Spleen (tissue), 11 donors: ENCODE results near the gene KAT5. TPM values are rescaled to one million over a fixed set of nuclear protein-coding genes. Genes with fewer than 3 reads are reported as not detected.
A peak's percentile ranks its signal among the peaks of the same experiment; 100 is the strongest.

ENCODE experiments used
- DNase-seq: peaks from one replicate; pipeline ENCODE4 v3.0.0-alpha.2; 2020
- H3K27ac ChIP-seq, 8 donors: fragments of 200-600 bp; sonication (generic) in 7 of 8; 1 replicate in 4 of 8; 2 replicates in 4 of 8; pipeline versions ENCODE4 v1.5.0 to v1.8.0; 2016 to 2021; ENCODE audit warnings: inconsistent platforms in 4 of 8, mild to moderate bottlenecking in 4 of 8, moderate library complexity in 1 of 8
- H3K27me3 ChIP-seq, 7 donors: fragments of 200-600 bp; sonication (generic) in 6 of 7; replicated peaks in 1 of 7; 1 replicate in 4 of 7; 2 replicates in 3 of 7; pipeline versions ENCODE4 v1.5.0 to v1.8.0; 2016 to 2021; ENCODE audit warnings: inconsistent platforms in 3 of 7, mild to moderate bottlenecking in 1 of 7
- H3K36me3 ChIP-seq, 6 donors: fragments of 200-600 bp; sonication (generic) in 5 of 6; 1 replicate in 4 of 6; 2 replicates in 2 of 6; pipeline versions ENCODE4 v1.5.0 to v1.8.0; 2016 to 2021; ENCODE audit warnings: inconsistent platforms in 2 of 6
- H3K4me1 ChIP-seq, 6 donors: fragments of 200-600 bp; sonication (generic) in 5 of 6; 1 replicate in 3 of 6; 2 replicates in 3 of 6; pipeline versions ENCODE4 v1.5.0 to v1.8.0; 2016 to 2021; ENCODE audit warnings: inconsistent platforms in 3 of 6
- H3K4me3 ChIP-seq, 8 donors: fragments of 200-600 bp; sonication (generic) in 7 of 8; 1 replicate in 4 of 8; 2 replicates in 4 of 8; pipeline versions ENCODE4 v1.5.0 to v1.8.0; 2016 to 2021; ENCODE audit warnings: inconsistent platforms in 4 of 8, mild to moderate bottlenecking in 4 of 8, moderate library complexity in 2 of 8
- H3K9me3 ChIP-seq, 8 donors: fragments of 200-600 bp; sonication (generic) in 7 of 8; 1 replicate in 4 of 8; 2 replicates in 4 of 8; pipeline versions ENCODE4 v1.5.0 to v1.8.0; 2016 to 2021; ENCODE audit warnings: inconsistent platforms in 4 of 8
- CTCF ChIP-seq, 11 experiments: fragments of 200-600 bp in 7 of 11; fragments of 450-650 bp in 4 of 11; sonication (generic) in 4 of 11; IDR thresholded peaks in 8 of 11; conservative IDR thresholded peaks in 3 of 11; 1 replicate in 7 of 11; 2 replicates in 4 of 11; pipeline versions ENCODE4 v1.4.0 to v1.8.0; 2016 to 2021; ENCODE audit warnings: antibody characterized with exemption in 11 of 11, inconsistent platforms in 4 of 11, mild to moderate bottlenecking in 1 of 11
- POLR2A ChIP-seq, 3 donors: fragments of 450-650 bp; IDR thresholded peaks; one replicate each; pipeline ENCODE4 v1.5.1; 2017; ENCODE audit warnings: antibody characterized with exemption in 3 of 3, mild to moderate bottlenecking in 1 of 3
- POLR2AphosphoS5 ChIP-seq, 3 donors: sonication (generic); formaldehyde crosslinking; IDR thresholded peaks; one replicate each; pipeline ENCODE4 v1.5.1; 2017; ENCODE audit warnings: antibody characterized with exemption in 3 of 3
- WGBS, 5 donors: extraction: QIAGEN DNeasy Blood & Tissue Kit in 3 of 5; methylation state at CpG; one replicate each; pipeline versions ENCODE4 v1.1.5 to v1.1.7; 2013 to 2018; 5-methylcytosine and 5-hydroxymethylcytosine counted together
- intact Hi-C: fragments of 100-400 bp; cut with DNase I; formaldehyde crosslinking; loops from one replicate; pipeline ENCODE4 v1.15.0; 2023; ENCODE audit warnings: low total_unique reads
- polyA plus RNA-seq, 3 donors: library from polyadenylated mRNA; stranded (reverse); fragments of 200-250 nt; gene quantifications; one replicate each; pipeline ENCODE4 v1.2.1, GENCODE V29; 2013
- total RNA-seq, 7 donors: library from RNA; depleted of rRNA in 3 of 7; stranded (reverse); fragments of >200 nt in 3 of 7; fragmentation: NEBNext Ultra II Directional in 4 of 7; extraction: Animal tissue kit (Norgen Biotek cat#: 25700) in 4 of 7; gene quantifications; one replicate each; pipeline versions ENCODE4 v1.1.0 to v1.2.1, GENCODE V29; 2016 to 2021
- donor health status: healthy with polysubstance abuse.
- donor health status: DM: no; HTN: no; CAD: no; lungs with moderate emphysema.
- donor health status: DM: no; HTN: no; CAD: no.
- donor health status: Bipolar disorder and iron deficiency.
- donor health status: healthy.
- donor health status: DM: no; HTN: no; CAD: no.
- donor health status: DM: yes; HTN: yes; CAD: no.

Gene KAT5
- total and polyA plus RNA-seq, 10 donors = 55.0 to 103 (median 67.3) TPM

DNA sequence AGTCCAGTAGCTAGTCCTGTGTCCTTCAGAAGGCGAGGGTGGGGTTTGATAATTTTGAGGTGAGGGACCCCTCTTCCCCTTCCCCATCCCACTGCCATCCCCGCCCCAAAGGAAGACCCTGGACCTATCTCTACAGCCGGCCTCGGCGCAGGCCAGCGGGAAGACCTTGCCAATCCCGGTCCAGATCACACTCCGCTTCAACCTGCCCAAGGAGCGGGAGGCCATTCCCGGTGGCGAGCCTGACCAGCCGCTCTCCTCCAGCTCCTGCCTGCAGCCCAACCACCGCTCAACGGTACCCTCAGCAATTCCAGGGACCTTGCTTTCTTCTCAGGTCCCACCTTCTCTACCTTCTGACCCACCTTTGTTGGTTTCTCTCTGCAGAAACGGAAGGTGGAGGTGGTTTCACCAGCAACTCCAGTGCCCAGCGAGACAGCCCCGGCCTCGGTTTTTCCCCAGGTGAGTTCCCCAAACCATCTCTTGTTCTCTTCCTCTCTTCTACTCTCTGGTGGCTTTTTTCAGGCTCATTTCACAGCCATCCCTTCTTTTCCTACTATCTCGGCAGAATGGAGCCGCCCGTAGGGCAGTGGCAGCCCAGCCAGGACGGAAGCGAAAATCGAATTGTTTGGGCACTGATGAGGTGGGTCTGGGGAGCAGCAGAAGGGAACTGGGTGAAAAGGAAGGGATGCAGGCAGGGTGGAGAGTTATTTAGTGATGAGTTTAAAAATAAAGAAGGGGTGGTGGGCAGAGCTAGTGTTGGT lies 1.3 kb downstream of the KAT5 start:
- DNase-seq = peak; percentile 77
- H3K27ac ChIP-seq = peak overlapping the region in 7 of 8 donors; percentile 95 to 100 (median 100)
- intact Hi-C loops = loop anchor here (10.0 kb wide), 2 partner anchors 101 to 281 kb away; no protein-coding TSS in a partner anchor

DNA sequence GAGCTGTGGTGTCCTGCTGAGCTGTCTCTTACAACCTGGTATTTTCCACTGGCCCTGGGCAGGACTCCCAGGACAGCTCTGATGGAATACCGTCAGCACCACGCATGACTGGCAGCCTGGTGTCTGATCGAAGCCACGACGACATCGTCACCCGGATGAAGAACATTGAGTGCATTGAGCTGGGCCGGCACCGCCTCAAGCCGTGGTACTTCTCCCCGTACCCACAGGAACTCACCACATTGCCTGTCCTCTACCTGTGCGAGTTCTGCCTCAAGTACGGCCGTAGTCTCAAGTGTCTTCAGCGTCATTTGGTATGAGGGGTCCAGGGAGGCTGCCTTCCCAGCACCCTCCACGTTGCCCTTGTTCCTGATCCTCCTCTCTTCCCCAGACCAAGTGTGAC lies 2.4 kb downstream of the KAT5 start:
- H3K4me1 ChIP-seq = peaks cover 20 to 81% (median 48%) of the 10 kb centered on the region in 6 donors
- peaks cover 6 to 67% (median 65%) of the 10 kb centered on the region in 6 donors for H3K36me3 ChIP-seq
- intact Hi-C loops = loop anchor here (10.0 kb wide), 2 partner anchors 100 to 280 kb away; no protein-coding TSS in a partner anchor
- no peaks in the 10 kb centered on the region for H3K9me3 ChIP-seq
- no peak overlapping the region for H3K4me3 ChIP-seq
- WGBS, 5 donors = 91 to 98% (median 94%) methylated on average over 16 of the region's 16 CpGs
- H3K27me3 ChIP-seq = no peaks in the 10 kb centered on the region
- TF ChIP-seq CTCF (IDR thresholded peaks at IDR 0.05 in 8 of 11, conservative IDR thresholded peaks at IDR 0.05 in 3 of 11) (no peak), POLR2A (IDR thresholded peaks at IDR 0.05) (no peak), POLR2AphosphoS5 (IDR thresholded peaks at IDR 0.05) (peak; percentile 32 to 67 (median 58))
- no peak for DNase-seq
- no peak overlapping the region for H3K27ac ChIP-seq

More for the DNA sequence above, 1.3 kb downstream of the KAT5 start:
- TF ChIP-seq POLR2AphosphoS5 (IDR thresholded peaks at IDR 0.05) (peak; percentile 9 to 61 (median 34)), CTCF (IDR thresholded peaks at IDR 0.05 in 8 of 11, conservative IDR thresholded peaks at IDR 0.05 in 3 of 11) (no peak)
- Histone ChIP-seq H3K4me3 (peak overlapping the region in 6 of 8 donors; percentile 55 to 76 (median 68)), H3K27me3 (no peaks in the 10 kb centered on the region), H3K36me3 (peaks cover 6 to 57% (median 55%) of the 10 kb centered on the region in 6 donors), H3K4me1 (peaks cover 9 to 71% (median 38%) of the 10 kb centered on the region in 6 donors), H3K9me3 (no peaks in the 10 kb centered on the region)
- 91 to 95% (median 94%) methylated on average over 23 to 24 of the region's 24 CpGs for WGBS, 5 donors

DNA sequence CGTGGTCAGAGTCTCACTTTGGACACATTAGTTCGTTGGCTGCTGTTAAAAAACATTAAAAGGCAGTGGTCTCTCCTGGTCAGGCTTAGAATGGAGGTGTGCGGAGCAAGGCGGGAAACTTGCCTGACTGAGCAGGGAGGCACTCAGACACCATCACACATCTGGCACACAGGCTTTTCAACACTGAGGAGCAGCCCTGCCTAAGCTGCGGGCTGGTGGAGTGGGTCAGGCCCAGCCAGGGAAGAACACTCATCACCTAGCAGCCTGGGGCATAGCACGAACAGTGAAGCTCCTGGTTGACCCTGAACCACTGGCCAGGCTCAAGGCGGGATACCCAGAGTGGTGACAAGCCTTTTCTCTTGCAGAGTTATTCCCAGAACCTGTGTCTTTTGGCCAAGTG lies 4.2 kb downstream of the KAT5 start:
- intact Hi-C loops = loop anchor here (10.0 kb wide), 2 partner anchors 98 to 278 kb away; no protein-coding TSS in a partner anchor
- no peak overlapping the region for H3K4me3 ChIP-seq
- H3K4me1 ChIP-seq = peaks cover 22 to 77% (median 45%) of the 10 kb centered on the region in 6 donors
- no peaks in the 10 kb centered on the region for H3K9me3 ChIP-seq
- H3K27ac ChIP-seq = no peak overlapping the region
- peak; percentile 36 for DNase-seq
- H3K36me3 ChIP-seq = peaks cover 6 to 71% (median 65%) of the 10 kb centered on the region in 6 donors
- TF ChIP-seq CTCF (IDR thresholded peaks at IDR 0.05 in 8 of 11, conservative IDR thresholded peaks at IDR 0.05 in 3 of 11) (no peak), POLR2AphosphoS5 (IDR thresholded peaks at IDR 0.05) (peak in 2 of 3 donors; percentile 3 to 23)
- WGBS, 5 donors = 74 to 94% (median 85%) methylated on average over 7 of the region's 7 CpGs
- H3K27me3 ChIP-seq = no peaks in the 10 kb centered on the region

GRCh38 chr11:65716774-65717405 lies 4.8 kb downstream of the KAT5 start:
- Histone ChIP-seq H3K9me3 (no peaks in the 10 kb centered on the region), H3K36me3 (peaks cover 6 to 71% (median 65%) of the 10 kb centered on the region in 6 donors), H3K4me3 (no peak overlapping the region), H3K4me1 (peaks cover 22 to 74% (median 43%) of the 10 kb centered on the region in 6 donors), H3K27me3 (no peaks in the 10 kb centered on the region), H3K27ac (no peak overlapping the region)
- DNase-seq = no peak
- peak in 1 of 3 donors; percentile 43 for TF ChIP-seq POLR2AphosphoS5 (IDR thresholded peaks at IDR 0.05)
- no peak for TF ChIP-seq CTCF (IDR thresholded peaks at IDR 0.05 in 8 of 11, conservative IDR thresholded peaks at IDR 0.05 in 3 of 11)
- no peak for TF ChIP-seq POLR2A (IDR thresholded peaks at IDR 0.05)
- 86 to 91% (median 89%) methylated on average over 8 to 14 of the region's 14 CpGs for WGBS, 5 donors
- intact Hi-C loops = loop anchor here (10.0 kb wide), 2 partner anchors 98 to 278 kb away; no protein-coding TSS in a partner anchor
